HepG2 (cell line): Measurements from ENCODE around the gene KHK. TPM values are rescaled to one million over a fixed set of nuclear protein-coding genes. Genes with fewer than 3 reads are reported as not detected.

Experiments
- ATF7-NPFF ChIP-seq: sonication (generic); formaldehyde crosslinking; IDR thresholded peaks from 2 replicates; pipeline ENCODE4 v1.8.1; 2023; ENCODE audit warnings: mild to moderate bottlenecking, low read depth, missing genetic modification reagents, moderate library complexity
- ELF4 ChIP-seq: sonication (generic); formaldehyde crosslinking; IDR thresholded peaks from 2 replicates; pipeline ENCODE4 v1.5.0; 2020; ENCODE audit warnings: missing genetic modification reagents, mild to moderate bottlenecking, moderate library complexity, borderline replicate concordance
- MAF1 ChIP-seq: sonication (generic); formaldehyde crosslinking; IDR thresholded peaks from 2 replicates; pipeline ENCODE4 v1.5.0; 2020; ENCODE audit warnings: missing genetic modification reagents, borderline replicate concordance
- MEIS2 ChIP-seq: sonication (generic); formaldehyde crosslinking; IDR thresholded peaks from 2 replicates; pipeline ENCODE4 v1.9.0; 2021; ENCODE audit warnings: mild to moderate bottlenecking, missing genetic modification reagents
- MIER2 ChIP-seq: IDR thresholded peaks from 2 replicates; pipeline ENCODE4 v1.6.1; 2016; ENCODE audit warnings: missing biosample characterization, missing genetic modification reagents
- NFKBIZ ChIP-seq: IDR thresholded peaks from 2 replicates; pipeline ENCODE4 v1.6.1; 2018; ENCODE audit warnings: missing genetic modification reagents, missing compliant biosample characterization
- PRPF4 ChIP-seq: fragments of 200-400 bp; formaldehyde crosslinking; IDR thresholded peaks from 2 replicates; pipeline ENCODE4 v1.6.1; 2016; ENCODE audit warnings: low read length, low read depth; ENCODE audit not compliant: poor library complexity, severe bottlenecking
- PTBP1 ChIP-seq: fragments of 200-400 bp; formaldehyde crosslinking; IDR thresholded peaks from 2 replicates; pipeline ENCODE4 v1.6.1; 2018; ENCODE audit warnings: low read length, low read depth; ENCODE audit not compliant: poor library complexity, severe bottlenecking
- SOX6 ChIP-seq, 2 experiments: fragments of 450-650 bp in 1 of 2; sonication (generic) in 1 of 2; formaldehyde crosslinking in 1 of 2; IDR thresholded peaks; 2 replicates each; pipeline versions ENCODE4 v1.4.0 to v1.6.1; 2017 to 2020; ENCODE audit warnings: antibody characterized with exemption in 1 of 2, mild to moderate bottlenecking in 1 of 2, missing genetic modification reagents in 1 of 2
- STAT5B ChIP-seq: sonication (generic); formaldehyde crosslinking; IDR thresholded peaks from 2 replicates; pipeline ENCODE4 v1.4.0; 2020; ENCODE audit warnings: missing genetic modification reagents
- ZFP41 ChIP-seq: sonication (generic); formaldehyde crosslinking; IDR thresholded peaks from 2 replicates; pipeline ENCODE4 v1.4.0; 2020; ENCODE audit warnings: mild to moderate bottlenecking, missing genetic modification reagents, borderline replicate concordance
- ZNF230 ChIP-seq: sonication (generic); formaldehyde crosslinking; IDR thresholded peaks from 2 replicates; pipeline ENCODE4 v1.4.0; 2020; ENCODE audit warnings: mild to moderate bottlenecking, missing genetic modification reagents
- ZNF367 ChIP-seq: sonication (generic); formaldehyde crosslinking; IDR thresholded peaks from 2 replicates; pipeline ENCODE4 v1.4.0; 2020; ENCODE audit warnings: missing genetic modification reagents, borderline replicate concordance
- ZNF451 ChIP-seq: sonication (generic); formaldehyde crosslinking; IDR thresholded peaks from 2 replicates; pipeline ENCODE4 v1.5.0; 2020; ENCODE audit warnings: mild to moderate bottlenecking, missing genetic modification reagents
- ZNF761 ChIP-seq: sonication (generic); formaldehyde crosslinking; conservative IDR thresholded peaks from 2 replicates; pipeline ENCODE4 v1.4.0; 2020; ENCODE audit warnings: mild to moderate bottlenecking, missing genetic modification reagents
- polyA plus RNA-seq, 8 experiments: library from polyadenylated mRNA; depleted of rRNA in 3 of 8; stranded (reverse) in 7 of 8; unstranded in 1 of 8; fragments of >200 nt; fragmentation: Illumina TruSeq in 4 of 8; extraction: Trizol in 4 of 8; gene quantifications; 2 replicates each; pipeline versions ENCODE4 v1.2.1 to v1.2.3, GENCODE V29; 2011 to 2016; ENCODE audit warnings: low read depth in 4 of 8, missing spikeins in 1 of 8, mixed read lengths in 1 of 8; ENCODE audit not compliant: insufficient read depth in 1 of 8
- total RNA-seq, 5 experiments: library from RNA; depleted of rRNA; stranded (reverse); fragments of >200 nt; fragmentation: Illumina TruSeq; extraction: Trizol; gene quantifications; 2 replicates each; pipeline ENCODE4 v1.2.3, GENCODE V29; 2016; ENCODE audit warnings: low read depth in 1 of 5
- TF ChIP-seq, protein P1 (sequence below): sonication (generic); formaldehyde crosslinking; IDR thresholded peaks from 2 replicates; pipeline ENCODE4 v1.5.0; 2020; ENCODE audit warnings: mild to moderate bottlenecking, missing genetic modification reagents
- TF ChIP-seq, protein P2 (sequence below): sonication (generic); formaldehyde crosslinking; IDR thresholded peaks from 2 replicates; pipeline ENCODE4 v1.8.1; 2023; ENCODE audit warnings: mild to moderate bottlenecking, missing genetic modification reagents, borderline replicate concordance
- TF ChIP-seq, protein P3 (sequence below): IDR thresholded peaks from 2 replicates; pipeline ENCODE4 v1.6.1; 2016; ENCODE audit warnings: control low read depth
- TF ChIP-seq, protein P4 (sequence below): IDR thresholded peaks from 2 replicates; pipeline ENCODE4 v1.6.1; 2012; ENCODE audit warnings: inconsistent platforms
- TF ChIP-seq, protein P5 (sequence below): IDR thresholded peaks from 2 replicates; pipeline ENCODE4 v1.6.1; 2016; ENCODE audit warnings: missing compliant biosample characterization, missing genetic modification reagents, borderline replicate concordance
- TF ChIP-seq, protein P6 (sequence below): sonication (generic); formaldehyde crosslinking; IDR thresholded peaks from 2 replicates; pipeline ENCODE4 v1.4.0; 2020; ENCODE audit warnings: mild to moderate bottlenecking, missing genetic modification reagents
- TF ChIP-seq, protein P7 (sequence below): sonication (generic); formaldehyde crosslinking; IDR thresholded peaks from 2 replicates; pipeline ENCODE4 v1.9.0; 2021; ENCODE audit warnings: missing genetic modification reagents, borderline replicate concordance

KHK gene
- total and polyA plus RNA-seq, 2 of the 13 experiments (the other 11 are each of a cell fraction or from before 2014, with no cell fraction given), result 40.9 to 99.2 TPM

DNA sequence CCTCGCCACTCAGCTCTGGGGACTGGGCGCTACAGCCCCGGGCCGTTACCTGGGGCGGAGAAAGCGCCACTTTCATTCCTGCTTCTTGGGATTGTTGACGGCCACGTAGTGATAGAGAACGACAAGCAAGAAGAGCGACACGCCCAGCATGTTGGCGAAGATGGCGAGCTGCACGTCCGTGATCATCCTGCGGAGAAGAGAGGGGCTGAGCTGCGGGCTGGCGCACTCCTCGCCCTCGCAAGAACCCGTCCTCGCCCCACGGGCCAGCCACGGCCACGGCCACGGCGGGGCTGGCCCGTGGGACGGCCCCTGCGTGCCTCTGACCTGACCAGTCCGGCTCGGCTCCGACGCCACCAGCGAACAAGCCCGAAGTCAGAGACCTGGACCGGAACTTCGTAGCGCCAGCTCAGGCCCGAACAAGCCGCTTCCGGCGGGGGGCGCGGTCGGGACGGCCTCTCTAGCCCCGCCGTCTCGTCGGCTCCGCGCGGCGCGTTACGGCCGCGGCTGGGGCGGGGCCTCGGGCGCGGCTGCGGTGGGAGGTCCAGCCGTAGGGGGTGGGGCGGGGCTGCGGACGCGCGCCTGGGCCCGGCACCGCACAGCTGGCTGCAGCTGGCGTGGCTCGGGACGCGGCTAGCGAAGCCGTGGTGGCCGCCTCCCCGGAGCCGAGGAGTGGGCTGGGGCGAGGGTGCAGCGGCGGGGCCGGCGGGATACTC lies 15.1 kb upstream of the KHK start, which contains the start of gene OST4 (continued):
- TF ChIP-seq, protein P1, sequence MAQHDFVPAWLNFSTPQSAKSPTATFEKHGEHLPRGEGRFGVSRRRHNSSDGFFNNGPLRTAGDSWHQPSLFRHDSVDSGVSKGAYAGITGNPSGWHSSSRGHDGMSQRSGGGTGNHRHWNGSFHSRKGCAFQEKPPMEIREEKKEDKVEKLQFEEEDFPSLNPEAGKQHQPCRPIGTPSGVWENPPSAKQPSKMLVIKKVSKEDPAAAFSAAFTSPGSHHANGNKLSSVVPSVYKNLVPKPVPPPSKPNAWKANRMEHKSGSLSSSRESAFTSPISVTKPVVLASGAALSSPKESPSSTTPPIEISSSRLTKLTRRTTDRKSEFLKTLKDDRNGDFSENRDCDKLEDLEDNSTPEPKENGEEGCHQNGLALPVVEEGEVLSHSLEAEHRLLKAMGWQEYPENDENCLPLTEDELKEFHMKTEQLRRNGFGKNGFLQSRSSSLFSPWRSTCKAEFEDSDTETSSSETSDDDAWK (CRISPR knock-in tag), result no peak
- TF ChIP-seq ZNF761 (0 out of 2 replicates have a peak, but pooled peaks have one; percentile 17), MEIS2 (no peak), MIER2 (CRISPR knock-in tag) (no peak; the same call in 1 of the 2 replicates), SOX6 (IDR thresholded peaks at IDR 0.05) (no peak), SOX6 (CRISPR knock-in tag; IDR thresholded peaks at IDR 0.05) (peak; percentile 59; the same call in 1 of the 2 replicates), ZNF230 (CRISPR knock-in tag) (no peak), MAF1 (CRISPR knock-in tag) (no peak), ZNF367 (CRISPR knock-in tag) (no peak), ZFP41 (CRISPR knock-in tag) (no peak), ATF7-NPFF (CRISPR knock-in tag) (peak; percentile 63), ZNF451 (CRISPR knock-in tag) (no peak), STAT5B (CRISPR knock-in tag) (peak; percentile 8; the same call in 1 of the 2 replicates), ELF4 (CRISPR knock-in tag) (no peak), PTBP1 (no peak), PRPF4 (no peak), NFKBIZ (CRISPR knock-in tag) (0 out of 2 replicates have a peak, but pooled peaks have one; percentile 62)
- TF ChIP-seq, protein P2, sequence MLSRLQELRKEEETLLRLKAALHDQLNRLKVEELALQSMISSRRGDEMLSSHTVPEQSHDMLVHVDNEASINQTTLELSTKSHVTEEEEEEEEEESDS (CRISPR knock-in tag), result no peak
- TF ChIP-seq, protein P3, sequence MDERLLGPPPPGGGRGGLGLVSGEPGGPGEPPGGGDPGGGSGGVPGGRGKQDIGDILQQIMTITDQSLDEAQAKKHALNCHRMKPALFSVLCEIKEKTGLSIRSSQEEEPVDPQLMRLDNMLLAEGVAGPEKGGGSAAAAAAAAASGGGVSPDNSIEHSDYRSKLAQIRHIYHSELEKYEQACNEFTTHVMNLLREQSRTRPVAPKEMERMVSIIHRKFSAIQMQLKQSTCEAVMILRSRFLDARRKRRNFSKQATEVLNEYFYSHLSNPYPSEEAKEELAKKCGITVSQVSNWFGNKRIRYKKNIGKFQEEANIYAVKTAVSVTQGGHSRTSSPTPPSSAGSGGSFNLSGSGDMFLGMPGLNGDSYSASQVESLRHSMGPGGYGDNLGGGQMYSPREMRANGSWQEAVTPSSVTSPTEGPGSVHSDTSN, result no peak
- TF ChIP-seq, protein P4, sequence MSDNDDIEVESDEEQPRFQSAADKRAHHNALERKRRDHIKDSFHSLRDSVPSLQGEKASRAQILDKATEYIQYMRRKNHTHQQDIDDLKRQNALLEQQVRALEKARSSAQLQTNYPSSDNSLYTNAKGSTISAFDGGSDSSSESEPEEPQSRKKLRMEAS, result peak; percentile 89
- TF ChIP-seq, protein P5, sequence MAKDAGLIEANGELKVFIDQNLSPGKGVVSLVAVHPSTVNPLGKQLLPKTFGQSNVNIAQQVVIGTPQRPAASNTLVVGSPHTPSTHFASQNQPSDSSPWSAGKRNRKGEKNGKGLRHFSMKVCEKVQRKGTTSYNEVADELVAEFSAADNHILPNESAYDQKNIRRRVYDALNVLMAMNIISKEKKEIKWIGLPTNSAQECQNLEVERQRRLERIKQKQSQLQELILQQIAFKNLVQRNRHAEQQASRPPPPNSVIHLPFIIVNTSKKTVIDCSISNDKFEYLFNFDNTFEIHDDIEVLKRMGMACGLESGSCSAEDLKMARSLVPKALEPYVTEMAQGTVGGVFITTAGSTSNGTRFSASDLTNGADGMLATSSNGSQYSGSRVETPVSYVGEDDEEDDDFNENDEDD (CRISPR knock-in tag), result peak; percentile 77
- TF ChIP-seq, protein P6, sequence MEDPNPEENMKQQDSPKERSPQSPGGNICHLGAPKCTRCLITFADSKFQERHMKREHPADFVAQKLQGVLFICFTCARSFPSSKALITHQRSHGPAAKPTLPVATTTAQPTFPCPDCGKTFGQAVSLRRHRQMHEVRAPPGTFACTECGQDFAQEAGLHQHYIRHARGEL (CRISPR knock-in tag), result no peak
- TF ChIP-seq, protein P7, sequence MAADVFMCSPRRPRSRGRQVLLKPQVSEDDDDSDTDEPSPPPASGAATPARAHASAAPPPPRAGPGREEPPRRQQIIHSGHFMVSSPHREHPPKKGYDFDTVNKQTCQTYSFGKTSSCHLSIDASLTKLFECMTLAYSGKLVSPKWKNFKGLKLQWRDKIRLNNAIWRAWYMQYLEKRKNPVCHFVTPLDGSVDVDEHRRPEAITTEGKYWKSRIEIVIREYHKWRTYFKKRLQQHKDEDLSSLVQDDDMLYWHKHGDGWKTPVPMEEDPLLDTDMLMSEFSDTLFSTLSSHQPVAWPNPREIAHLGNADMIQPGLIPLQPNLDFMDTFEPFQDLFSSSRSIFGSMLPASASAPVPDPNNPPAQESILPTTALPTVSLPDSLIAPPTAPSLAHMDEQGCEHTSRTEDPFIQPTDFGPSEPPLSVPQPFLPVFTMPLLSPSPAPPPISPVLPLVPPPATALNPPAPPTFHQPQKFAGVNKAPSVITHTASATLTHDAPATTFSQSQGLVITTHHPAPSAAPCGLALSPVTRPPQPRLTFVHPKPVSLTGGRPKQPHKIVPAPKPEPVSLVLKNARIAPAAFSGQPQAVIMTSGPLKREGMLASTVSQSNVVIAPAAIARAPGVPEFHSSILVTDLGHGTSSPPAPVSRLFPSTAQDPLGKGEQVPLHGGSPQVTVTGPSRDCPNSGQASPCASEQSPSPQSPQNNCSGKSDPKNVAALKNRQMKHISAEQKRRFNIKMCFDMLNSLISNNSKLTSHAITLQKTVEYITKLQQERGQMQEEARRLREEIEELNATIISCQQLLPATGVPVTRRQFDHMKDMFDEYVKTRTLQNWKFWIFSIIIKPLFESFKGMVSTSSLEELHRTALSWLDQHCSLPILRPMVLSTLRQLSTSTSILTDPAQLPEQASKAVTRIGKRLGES (CRISPR knock-in tag), result no peak; the same call in 1 of the 2 replicates
